Measurements from ENCODE around the gene ORMDL2. TPM values are rescaled to one million over a fixed set of nuclear protein-coding genes. Genes with fewer than 3 reads are reported as not detected.

The ORMDL2 gene
- total and polyA plus RNA-seq, 2 experiments from 2014 or later = 28.6 to 106 TPM

- Histone ChIP-seq H3K27ac (peak overlapping the region; percentile 28), H3K79me2 (peaks cover 49% of the 10 kb centered on the region), H2AFZ (no peak overlapping the region), H3K4me1 (ENCODE audit: insufficient read depth) (peaks cover 8% of the 10 kb centered on the region), H4K20me1 (ENCODE audit: insufficient read depth, poor library complexity, severe bottlenecking) (peaks cover 30% of the 10 kb centered on the region), H3K9me3 (ENCODE audit: low read depth) (no peaks in the 10 kb centered on the region), H3K4me2 (peak overlapping the region; percentile 87), H3K36me3 (replicated peaks; ENCODE audit: insufficient read depth, low read depth) (no peaks in the 10 kb centered on the region), H3K9me2 (replicated peaks; ENCODE audit: insufficient read depth) (no peaks in the 10 kb centered on the region), H3K4me3 (peak overlapping the region; percentile 43), H3K27me3 (no peaks in the 10 kb centered on the region)
- 89% methylated on average over 6 of the region's 6 CpGs for WGBS (ENCODE audit: low lambda C conversion rate, missing lambda C conversion rate)
- no peak for DNase-seq (ENCODE audit: low spot score)
- TF ChIP-seq EZH2phosphoT487 (IDR thresholded peaks at IDR 0.05; ENCODE audit: low read depth, severe bottlenecking, unreplicated experiment) (no peak), EZH2 (IDR thresholded peaks at IDR 0.05; ENCODE audit: borderline replicate concordance) (no peak), CTCF (IDR thresholded peaks at IDR 0.05; ENCODE audit: poor library complexity) (no peak)
These were observed 1.0 kb downstream of the ORMDL2 start for GRCh38 chr12:55818886-55819285.

- Histone ChIP-seq H3K27me3 (no peaks in the 10 kb centered on the region), H3K9me2 (replicated peaks; ENCODE audit: insufficient read depth) (no peaks in the 10 kb centered on the region), H3K27ac (no peak overlapping the region), H3K9me3 (ENCODE audit: low read depth) (no peaks in the 10 kb centered on the region), H2AFZ (no peak overlapping the region), H3K4me1 (ENCODE audit: insufficient read depth) (peaks cover 8% of the 10 kb centered on the region), H3K79me2 (peaks cover 41% of the 10 kb centered on the region), H4K20me1 (ENCODE audit: insufficient read depth, poor library complexity, severe bottlenecking) (peaks cover 12% of the 10 kb centered on the region), H3K4me3 (no peak overlapping the region), H3K4me2 (no peak overlapping the region), H3K36me3 (replicated peaks; ENCODE audit: insufficient read depth, low read depth) (no peaks in the 10 kb centered on the region)
- no peak for DNase-seq (ENCODE audit: low spot score)
- 80% methylated on average over 1 of the region's 1 CpG for WGBS (ENCODE audit: low lambda C conversion rate, missing lambda C conversion rate)
- TF ChIP-seq CTCF (IDR thresholded peaks at IDR 0.05; ENCODE audit: poor library complexity) (no peak), EZH2 (IDR thresholded peaks at IDR 0.05; ENCODE audit: borderline replicate concordance) (no peak), EZH2phosphoT487 (IDR thresholded peaks at IDR 0.05; ENCODE audit: low read depth, severe bottlenecking, unreplicated experiment) (no peak)
These were observed 2.8 kb downstream of the ORMDL2 start for GRCh38 chr12:55820679-55821078.

GRCh38 chr12:55822228-55822627 is 4.4 kb downstream of the ORMDL2 start:
- Histone ChIP-seq H3K4me1 (ENCODE audit: insufficient read depth) (peaks cover under 1% of the 10 kb centered on the region), H2AFZ (no peak overlapping the region), H3K27ac (no peak overlapping the region), H3K9me3 (ENCODE audit: low read depth) (no peaks in the 10 kb centered on the region), H3K36me3 (replicated peaks; ENCODE audit: insufficient read depth, low read depth) (no peaks in the 10 kb centered on the region), H3K27me3 (no peaks in the 10 kb centered on the region), H3K4me2 (no peak overlapping the region), H3K79me2 (peaks cover 41% of the 10 kb centered on the region), H3K9me2 (replicated peaks; ENCODE audit: insufficient read depth) (no peaks in the 10 kb centered on the region), H3K4me3 (no peak overlapping the region), H4K20me1 (ENCODE audit: insufficient read depth, poor library complexity, severe bottlenecking) (no peaks in the 10 kb centered on the region)
- 48% methylated on average over 6 of the region's 6 CpGs for WGBS (ENCODE audit: low lambda C conversion rate, missing lambda C conversion rate)
- peak; percentile 32 for DNase-seq (ENCODE audit: low spot score)
- TF ChIP-seq CTCF (IDR thresholded peaks at IDR 0.05; ENCODE audit: poor library complexity) (peak; percentile 34), EZH2 (IDR thresholded peaks at IDR 0.05; ENCODE audit: borderline replicate concordance) (no peak)

GRCh38 chr12:55823419-55823818 is 5.6 kb downstream of the ORMDL2 start:
- H3K4me1 ChIP-seq (ENCODE audit: insufficient read depth) = peaks cover 11% of the 10 kb centered on the region

More at GRCh38 chr12:55823419-55823818, 5.6 kb downstream of the ORMDL2 start:
- peak overlapping the region; percentile 41 for H3K4me2 ChIP-seq
- H3K4me3 ChIP-seq = no peak overlapping the region
- H4K20me1 ChIP-seq (ENCODE audit: insufficient read depth, poor library complexity, severe bottlenecking) = no peaks in the 10 kb centered on the region
- 85% methylated on average over 3 of the region's 4 CpGs for WGBS (ENCODE audit: low lambda C conversion rate, missing lambda C conversion rate)
- TF ChIP-seq CTCF (IDR thresholded peaks at IDR 0.05; ENCODE audit: poor library complexity) (no peak), EZH2phosphoT487 (IDR thresholded peaks at IDR 0.05; ENCODE audit: low read depth, severe bottlenecking, unreplicated experiment) (no peak), EZH2 (IDR thresholded peaks at IDR 0.05; ENCODE audit: borderline replicate concordance) (no peak)
- no peaks in the 10 kb centered on the region for H3K9me2 ChIP-seq (replicated peaks; ENCODE audit: insufficient read depth)
- H3K79me2 ChIP-seq = peaks cover 51% of the 10 kb centered on the region
- DNase-seq (ENCODE audit: low spot score) = no peak
- H2AFZ ChIP-seq = no peak overlapping the region
- H3K27me3 ChIP-seq = no peaks in the 10 kb centered on the region
- no peaks in the 10 kb centered on the region for H3K36me3 ChIP-seq (replicated peaks; ENCODE audit: insufficient read depth, low read depth)
- no peaks in the 10 kb centered on the region for H3K9me3 ChIP-seq (ENCODE audit: low read depth)
- peak overlapping the region; percentile 24 for H3K27ac ChIP-seq

All from hepatocyte (in vitro differentiated cells).